HG03521 (cell line): ENCODE data around the gene EXOC4.

Experiments
- ATAC-seq: cut with Tn5 transposase; IDR thresholded peaks from one replicate; pipeline ENCODE4 v1.9.1; 2021; ENCODE audit warnings: mild to moderate bottlenecking, moderate library complexity; ENCODE audit not compliant: unreplicated experiment

Gene EXOC4

DNA sequence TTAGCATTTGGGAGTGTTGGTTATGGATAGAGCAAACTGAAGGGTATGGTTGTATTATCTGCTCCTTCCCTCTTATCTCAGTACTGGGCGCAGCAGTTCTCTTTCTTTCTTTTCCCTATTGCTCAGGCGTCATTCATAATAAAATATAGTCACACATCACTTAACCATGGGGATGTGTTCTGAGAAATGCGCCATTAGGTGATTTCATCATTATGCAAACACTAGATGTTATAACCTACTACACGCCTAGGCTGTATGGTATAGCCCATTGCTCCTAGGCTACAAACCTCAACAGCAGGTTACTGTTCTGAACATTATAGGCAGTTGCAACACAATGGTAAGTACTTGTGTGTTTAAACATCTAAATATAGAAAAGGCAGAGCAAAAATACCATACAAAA is 401.7 kb downstream of the EXOC4 start:
- ATAC-seq, result no peak

DNA sequence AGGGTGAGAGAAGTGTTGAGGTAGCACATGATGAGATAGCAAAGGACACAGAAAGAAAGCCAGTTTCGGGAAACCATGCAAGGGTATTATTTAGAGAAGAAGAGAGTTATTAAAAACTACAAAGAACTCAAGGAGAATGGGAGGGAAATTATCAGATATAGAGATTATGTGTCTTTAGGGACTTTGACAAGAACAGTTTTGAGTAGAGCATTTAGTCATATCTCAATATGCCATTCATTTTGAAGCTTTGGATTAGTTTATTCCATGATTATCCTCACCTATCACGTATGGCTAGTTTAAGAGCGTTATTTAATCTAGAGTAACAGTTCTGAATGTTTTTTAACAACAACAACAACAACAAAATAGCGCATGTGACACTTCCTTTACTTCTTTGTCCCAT is 409.4 kb downstream of the EXOC4 start:
- ATAC-seq, result no peak

DNA sequence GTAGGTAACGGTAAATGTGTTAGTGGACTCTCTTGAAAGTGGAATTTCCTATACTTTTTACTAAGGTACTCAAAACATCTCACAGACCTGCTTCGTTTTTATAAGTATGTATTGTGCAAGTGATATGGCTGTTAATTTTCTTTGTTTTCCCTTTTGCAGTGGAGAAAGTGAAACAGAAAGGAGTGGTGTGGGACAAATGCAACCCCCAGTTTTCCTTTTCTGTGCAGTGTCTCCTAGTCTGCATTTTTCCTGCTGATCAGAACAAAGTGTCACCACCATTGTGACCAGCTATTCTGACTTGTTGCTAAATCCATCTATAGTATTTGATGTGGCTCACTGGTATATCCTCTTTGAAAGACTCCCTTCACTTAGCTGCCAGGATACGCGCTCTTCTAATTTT is 410.0 kb downstream of the EXOC4 start:
- no peak for ATAC-seq

DNA sequence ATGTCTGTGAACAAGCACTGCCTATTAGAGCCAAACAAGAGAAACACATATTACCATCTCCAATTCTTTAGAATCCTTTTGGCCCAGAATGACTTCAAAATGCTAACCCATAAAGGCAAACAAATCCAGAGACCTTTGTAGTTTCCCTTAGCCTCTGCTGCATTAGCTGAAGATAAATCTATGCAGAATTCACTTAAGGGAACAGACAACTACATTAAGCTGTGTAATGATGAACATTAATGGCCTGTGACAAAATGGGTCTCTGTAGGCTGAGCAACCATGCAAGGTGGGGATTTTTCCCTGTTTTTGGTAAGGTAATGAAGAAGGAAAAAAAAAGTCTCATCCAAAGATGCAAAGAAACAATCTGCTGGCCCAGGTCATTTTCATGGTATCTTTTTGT is 411.6 kb downstream of the EXOC4 start:
- ATAC-seq, result no peak

DNA sequence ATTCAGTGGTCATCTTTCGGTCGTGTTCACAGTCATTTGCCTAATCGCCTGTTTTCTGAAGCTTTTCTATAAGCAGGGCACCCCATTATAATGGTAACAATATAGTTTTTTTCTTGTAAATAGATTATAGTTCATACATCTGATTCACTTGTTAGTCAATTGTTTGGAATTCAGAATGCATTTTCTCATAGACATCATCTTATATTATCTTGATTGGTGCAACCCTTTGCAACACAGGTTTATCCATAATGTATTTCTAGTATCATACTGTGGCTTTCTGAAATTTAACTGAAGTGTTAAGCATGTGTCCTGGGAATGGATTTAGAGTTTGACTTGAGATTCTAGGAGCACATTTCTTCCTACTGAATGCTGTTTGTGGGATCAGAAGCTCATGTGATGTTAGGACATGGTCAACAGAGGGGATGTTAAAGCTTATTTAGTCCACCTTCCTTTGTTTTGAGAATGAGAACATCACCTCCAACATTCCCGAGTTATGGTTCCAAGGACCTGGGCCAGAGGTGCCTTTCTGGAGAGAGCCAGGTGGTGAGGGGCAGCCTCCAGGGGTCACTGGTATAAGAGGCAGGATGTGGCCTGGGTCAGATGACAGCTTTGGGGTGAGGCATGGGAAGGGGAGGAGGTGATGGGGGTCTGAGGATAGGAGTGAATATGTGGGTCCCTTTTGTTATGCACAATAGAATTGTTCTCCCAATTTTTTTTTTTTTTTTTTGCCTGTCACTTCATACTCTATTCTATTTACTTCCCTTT is 415.6 kb downstream of the EXOC4 start:
- ATAC-seq, result no peak

DNA sequence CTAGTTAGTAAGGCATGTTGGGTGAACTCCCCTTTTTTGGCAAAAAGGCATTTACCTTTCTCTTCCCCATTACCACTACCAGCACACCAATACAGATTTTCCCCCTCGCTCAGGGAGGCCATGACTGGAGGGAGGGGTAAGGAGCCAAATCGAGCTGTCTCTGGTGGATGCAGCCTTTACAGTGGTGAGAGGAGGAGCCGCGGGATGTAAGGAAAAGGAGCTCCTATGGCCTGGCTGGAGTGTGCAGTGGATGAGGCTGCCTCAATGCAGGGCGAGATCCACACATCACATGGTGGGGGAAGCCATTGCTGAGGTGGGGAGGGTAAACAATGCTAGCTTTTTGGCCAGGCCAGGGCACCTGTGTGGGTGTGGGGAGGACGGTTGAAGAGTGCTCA is 416.2 kb downstream of the EXOC4 start:
- no peak for ATAC-seq

DNA sequence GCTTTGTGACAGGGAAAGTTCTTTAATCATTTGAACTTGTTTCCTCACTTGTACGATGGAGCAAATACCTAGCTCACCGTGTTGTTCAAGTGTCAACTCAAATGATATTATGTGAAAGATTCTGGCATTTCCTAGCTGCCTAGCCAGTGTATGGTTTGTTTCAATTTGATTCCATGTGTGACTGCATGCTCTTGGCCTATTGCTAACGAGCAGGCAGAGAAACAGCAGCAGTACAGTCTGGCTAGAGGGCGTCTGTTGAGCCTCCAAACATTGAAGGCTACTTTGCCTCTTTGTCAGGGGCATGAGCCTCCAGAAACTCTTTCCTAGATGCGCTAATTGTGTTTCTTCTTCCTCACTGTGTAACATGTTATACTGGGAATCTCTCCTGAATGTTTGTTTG is 417.4 kb downstream of the EXOC4 start:
- ATAC-seq, result no peak

DNA sequence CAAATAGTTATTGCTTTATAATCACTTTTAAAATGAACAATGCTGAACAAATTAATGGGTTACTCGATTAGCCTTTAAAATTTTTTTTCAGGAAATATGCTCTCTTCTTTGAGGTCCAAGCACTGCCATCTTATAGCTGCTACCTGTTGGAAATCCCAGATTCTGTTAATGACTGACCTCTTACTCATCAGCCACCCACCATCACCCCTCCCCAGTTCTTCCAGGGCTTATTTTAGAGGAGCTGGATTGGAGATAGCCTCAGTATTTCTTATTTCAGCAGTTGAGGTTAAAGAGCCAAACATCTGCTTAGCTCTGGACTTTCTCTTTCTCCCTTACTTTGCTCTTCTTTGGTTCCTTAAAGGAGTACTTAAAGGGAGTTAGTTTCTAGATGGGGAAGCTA is 420.0 kb downstream of the EXOC4 start:
- no peak for ATAC-seq

DNA sequence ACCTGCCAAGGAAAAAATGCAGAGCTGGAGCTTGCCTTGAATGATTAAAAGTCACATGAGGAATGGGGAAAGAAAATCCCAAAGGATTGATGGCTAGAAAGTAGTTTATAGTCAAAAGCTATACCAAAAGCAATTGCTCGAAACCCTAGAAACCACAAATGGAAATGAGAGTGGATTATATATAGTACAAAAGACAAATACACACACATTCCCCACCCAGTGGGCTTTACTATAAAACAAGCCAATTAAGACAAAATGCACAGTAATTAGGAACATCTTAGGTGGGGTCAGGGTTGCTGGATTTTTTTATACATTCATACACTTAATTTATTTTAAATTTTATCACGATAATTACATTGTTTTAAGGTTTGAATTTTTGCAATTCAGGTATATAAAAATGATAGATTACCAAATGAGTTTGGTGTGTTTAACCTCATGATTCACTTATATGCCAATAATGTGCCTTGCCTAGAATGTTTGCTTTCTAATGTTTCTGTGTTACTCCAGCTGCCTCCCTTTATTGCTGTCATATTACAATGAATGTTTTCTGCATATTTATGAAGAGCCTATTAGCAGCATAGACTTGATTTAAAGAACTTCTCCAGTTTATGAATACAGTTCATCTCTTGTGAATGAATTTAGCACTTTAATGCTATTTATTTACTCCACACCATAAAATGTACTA is 421.3 kb downstream of the EXOC4 start:
- ATAC-seq, result no peak

DNA sequence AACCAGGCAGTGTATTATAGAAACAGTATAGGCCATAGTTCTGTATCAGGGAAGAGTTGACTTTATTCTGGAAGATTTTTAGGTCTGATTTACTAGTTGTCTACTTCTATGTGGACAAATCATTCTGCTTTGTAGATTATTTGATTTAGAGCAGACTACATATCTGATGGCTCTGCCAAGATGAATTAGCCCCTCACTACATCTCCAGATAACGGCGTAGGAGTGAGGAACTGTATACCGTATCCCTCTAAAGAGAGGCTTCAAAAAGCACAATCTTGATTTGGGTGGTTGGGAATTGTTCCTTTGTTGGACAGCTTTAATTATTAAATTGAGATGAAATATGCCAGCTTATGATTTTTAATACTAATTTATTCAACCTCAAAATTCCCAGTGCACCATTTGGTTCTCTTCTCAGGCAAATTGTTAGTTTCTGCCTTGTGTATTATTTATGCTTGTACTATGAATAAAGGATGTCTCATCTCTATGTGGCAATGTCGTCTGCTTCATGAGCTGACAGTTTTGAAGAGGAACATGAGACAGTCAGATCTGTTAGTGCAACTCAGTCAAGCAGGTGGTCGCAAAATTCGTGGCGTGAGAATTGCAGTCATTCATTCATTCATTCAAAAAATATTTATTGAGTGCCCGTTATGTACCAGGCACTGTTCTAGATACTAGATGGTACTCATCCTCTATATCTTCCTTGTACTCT is 422.8 kb downstream of the EXOC4 start:
- ATAC-seq, result no peak

DNA sequence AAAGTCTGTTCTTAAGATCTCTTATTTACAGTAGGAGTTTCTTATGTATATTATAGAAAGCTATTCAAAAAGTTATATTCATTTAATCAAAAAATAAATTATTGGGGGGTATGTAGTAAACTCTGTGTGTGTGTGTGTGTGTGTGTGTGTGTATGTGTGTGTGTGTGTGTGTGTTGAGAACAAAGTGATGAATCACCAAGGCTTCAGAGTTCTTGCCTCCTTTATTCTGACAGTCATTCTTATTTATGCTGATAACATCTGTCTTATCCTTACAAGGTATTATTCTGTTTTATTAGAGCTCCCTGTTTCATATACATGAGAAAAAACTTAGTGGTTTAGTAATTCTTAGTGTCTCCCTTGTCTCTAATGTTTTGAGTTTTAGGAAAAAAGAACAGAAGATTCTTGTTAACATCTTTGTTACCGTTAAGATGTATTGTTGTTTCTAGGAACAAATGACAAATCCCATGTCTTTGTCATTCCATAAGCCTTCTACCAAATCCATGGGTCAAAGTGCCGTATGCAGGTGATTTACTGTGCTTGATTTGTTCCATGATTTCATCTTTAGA is 424.0 kb downstream of the EXOC4 start:
- no peak for ATAC-seq

DNA sequence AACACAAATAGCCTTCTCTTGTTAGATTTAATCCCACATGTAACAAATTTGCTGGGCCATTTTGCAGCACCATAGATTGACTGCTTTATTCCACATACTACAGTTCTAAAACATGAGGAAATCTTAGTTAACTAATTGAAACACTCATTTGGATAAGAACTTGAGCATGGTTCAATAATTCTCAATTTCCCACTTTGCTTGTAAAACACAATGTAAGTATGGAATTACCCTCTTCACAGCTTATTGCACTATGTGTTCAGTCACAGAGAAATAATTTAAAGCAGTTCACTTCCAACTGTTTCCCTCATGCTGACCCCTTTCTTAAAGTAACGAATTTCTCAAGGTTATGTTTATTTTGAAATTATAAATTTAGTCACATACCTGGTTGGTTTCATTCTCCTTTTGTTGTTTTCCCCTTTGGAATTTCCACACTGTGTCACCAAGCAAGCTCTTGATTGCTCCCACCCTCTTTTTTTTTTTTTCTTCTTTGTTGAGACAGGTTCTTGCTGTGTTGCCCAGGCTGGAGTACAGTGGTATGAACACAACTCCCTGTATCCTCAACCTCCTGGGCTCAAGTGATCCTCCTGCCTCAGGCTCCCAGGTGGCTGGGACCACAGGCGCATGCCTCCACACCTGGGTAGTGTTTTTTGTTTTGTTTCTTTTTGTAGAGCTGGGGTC is 425.4 kb downstream of the EXOC4 start:
- no peak for ATAC-seq

DNA sequence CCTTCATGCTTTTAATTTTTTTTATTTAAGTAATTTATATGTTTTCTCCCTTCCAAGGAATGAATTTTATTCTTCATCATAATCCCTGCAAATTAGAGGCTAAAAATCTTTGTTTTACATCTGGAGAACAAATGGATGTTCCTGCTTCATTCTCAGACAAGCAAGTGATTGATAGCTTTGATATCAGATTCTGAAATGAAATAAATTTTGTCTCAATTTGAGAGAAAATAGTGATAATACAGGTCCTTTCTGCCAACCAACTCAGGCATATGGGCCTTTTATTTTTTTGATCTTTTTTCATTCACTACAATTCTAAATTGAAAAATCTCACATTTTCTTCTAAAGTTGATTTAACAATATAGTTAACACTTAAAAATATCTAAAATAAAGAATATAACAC is 427.1 kb downstream of the EXOC4 start:
- no peak for ATAC-seq

DNA sequence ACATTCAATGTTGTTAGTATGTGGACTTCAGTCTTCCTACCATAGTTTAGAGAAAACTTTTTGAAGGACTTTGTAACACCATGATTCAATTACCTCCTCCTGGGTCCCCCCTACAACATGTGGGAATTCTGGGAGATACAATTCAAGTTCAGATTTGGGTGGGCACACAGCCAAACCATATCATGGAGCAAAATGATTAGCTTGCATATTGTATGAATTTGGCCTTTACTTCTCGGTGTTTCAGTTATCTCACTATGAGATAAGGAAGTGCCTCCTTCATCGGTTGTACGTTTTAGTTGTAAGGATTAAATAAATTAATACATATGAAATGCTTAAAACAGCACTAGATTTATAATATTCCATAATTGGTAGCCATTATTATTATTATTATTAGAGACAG is 428.7 kb downstream of the EXOC4 start:
- ATAC-seq, result no peak

DNA sequence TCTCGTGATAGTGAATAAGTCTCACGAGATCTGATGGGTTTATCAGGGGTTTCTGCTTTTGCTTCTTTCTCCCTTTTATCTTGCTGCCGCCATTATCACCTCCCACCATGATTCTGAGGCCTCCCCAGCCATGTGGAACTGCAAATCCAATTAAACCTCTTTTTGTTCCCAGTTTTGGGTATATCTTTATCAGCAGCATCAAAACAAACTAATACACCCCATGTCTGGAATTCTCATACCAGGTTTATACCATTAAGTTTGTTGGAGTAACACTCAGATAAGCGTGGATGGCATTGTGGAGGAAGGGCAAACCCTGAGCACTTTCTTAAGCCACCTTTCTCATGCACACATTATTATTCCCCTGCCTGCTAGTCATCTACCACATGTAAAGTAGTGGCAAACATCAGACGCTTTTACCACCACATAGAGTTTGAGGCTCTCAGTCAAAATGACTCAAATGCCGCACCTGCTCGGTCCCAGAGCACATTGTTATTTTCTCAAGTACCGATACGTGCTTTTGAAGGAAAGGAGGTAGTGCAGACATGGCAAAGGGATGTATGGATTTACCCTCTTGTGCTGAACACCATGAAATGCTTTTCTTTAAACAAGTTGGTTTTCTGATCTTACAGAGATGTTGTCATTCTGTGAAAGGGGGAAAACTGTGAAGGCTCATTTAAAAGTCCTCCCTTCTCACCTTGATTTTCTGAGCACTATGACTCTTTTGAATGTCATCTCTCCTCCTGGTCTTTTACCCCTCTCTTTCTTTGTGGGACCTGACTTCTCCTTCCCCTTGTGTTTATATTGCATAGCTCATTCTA is 429.7 kb downstream of the EXOC4 start:
- no peak for ATAC-seq

DNA sequence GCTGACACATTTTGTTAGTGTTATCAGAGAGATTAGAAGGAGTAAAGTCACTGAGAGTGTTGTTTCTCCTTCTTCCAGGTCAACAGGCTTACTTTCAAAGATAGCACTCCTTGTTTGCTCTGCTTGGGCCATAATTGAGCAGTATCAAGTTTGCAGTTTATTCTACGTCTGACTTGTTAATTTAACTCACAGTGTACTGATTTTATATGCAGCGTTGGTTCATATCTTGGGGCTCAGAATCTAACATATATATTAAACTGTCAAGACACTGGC is 430.2 kb downstream of the EXOC4 start:
- no peak for ATAC-seq

DNA sequence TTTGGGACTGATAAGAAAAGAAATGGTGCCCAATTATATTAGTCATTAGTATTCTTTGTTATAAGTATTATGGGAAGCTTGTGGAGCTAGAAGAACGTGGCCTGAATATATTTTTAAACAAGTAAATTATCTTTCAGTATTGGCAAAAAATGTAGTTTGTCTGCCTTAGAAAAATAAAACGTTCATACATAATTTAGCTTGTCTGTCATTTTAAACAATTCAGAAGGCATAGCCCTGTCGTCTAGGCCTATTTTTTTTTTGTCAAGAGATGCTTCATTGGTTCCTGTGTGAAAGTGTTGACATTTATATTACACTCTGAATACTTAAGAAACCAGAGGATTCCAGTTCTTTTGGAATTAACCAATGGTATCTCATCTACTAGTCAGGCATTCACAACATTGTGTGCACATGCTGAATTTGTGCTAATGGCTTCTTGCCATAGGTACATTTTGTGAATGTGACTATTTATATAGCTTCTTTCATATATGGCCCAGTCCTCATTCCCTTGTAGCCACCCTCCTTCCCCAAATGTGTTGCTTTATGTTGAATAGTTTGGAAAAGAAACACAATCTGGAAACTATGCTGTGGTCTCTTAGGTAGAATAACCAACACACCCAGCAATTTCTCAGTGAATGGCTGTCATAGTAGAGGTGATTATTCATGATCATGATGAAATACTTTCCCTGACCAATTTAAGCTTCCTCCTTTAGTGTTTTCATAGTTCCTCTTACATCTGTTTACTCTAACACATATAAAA is 435.8 kb downstream of the EXOC4 start:
- no peak for ATAC-seq

DNA sequence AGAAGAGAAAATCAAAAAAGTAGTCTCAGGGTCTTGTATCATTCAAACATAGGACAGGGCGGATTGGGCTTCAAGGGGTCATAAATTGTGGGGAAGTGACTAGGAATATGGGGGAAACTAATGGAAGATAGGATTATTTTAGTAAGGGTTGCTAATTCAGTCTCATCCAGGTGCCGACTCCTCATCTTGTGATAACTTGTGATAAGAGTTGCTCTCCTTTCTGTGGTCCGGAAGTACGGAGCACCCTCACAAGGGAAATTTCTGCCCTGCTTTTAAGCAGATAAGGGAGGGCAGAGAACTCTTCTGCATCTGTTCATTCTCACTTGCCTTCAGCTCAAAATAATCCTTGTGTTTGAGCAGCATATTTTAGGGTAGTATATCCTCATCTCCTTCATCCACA is 437.9 kb downstream of the EXOC4 start:
- ATAC-seq, result no peak

DNA sequence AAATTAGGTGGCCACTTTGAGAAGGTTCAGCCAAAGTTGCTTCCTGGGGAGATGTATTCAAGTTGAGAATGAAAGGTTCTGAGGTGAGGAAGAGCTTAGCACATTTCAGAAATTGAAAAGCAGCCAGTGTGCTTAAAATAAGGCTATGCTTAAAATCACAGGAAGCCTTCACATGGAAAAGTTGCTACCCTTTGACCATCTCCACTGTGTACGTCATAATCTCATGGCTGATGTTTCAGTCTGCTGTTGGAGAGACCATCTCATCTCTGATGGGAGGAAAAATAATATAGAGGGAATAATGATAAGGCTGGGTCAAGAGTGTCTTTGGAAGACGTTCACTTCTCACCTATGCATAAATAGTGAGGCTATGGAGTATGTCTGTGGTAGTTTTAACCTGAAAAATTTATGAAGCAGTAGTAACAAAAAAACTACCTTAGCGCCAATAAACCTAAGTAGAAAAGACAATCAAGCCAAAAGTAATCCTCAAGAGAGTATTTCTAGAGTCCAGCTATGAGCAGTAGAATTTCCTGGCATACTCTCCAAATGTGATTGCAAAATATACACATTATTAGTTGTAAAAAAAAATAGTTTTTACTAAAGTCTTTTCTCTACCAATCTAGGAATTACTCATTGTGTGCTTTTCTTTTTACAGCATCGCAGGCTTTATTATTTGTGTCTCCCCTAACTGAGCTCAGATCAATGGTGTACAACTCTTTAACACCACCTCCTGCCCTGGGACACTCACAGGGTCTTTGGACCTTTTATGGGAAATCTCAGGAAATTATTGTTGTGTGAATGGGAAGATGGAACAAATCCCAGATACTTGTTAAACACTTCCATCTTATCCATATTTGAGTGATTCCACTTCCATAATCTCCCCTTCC is 439.1 kb downstream of the EXOC4 start:
- no peak for ATAC-seq
